Endometrium (tissue), 2 donors: ENCODE data around the gene CTNNBIP1.

Source experiments
- FAIRE-seq: peaks from 2 replicates; lab custom pipeline; 2012; peaks lifted over from hg19 to GRCh38; lab: Jason Lieb, UNC
- donor health status: control.
- donor health status: control.

Gene CTNNBIP1

GRCh38 chr1:9904596-9904995, 5.5 kb downstream of the CTNNBIP1 start:
- FAIRE-seq = no peak

- no peak for FAIRE-seq
Observed at GRCh38 chr1:9903801-9904527, 6.1 kb downstream of the CTNNBIP1 start.

GRCh38 chr1:9902060-9902452, 8.0 kb downstream of the CTNNBIP1 start:
- no peak for FAIRE-seq

- FAIRE-seq = no peak
Observed at GRCh38 chr1:9901148-9902059, 8.7 kb downstream of the CTNNBIP1 start.

- no peak for FAIRE-seq
Observed at GRCh38 chr1:9900142-9901043, 9.7 kb downstream of the CTNNBIP1 start.

GRCh38 chr1:9894115-9894514, 16.0 kb downstream of the CTNNBIP1 start:
- no peak for FAIRE-seq

GRCh38 chr1:9892563-9893528, 17.2 kb downstream of the CTNNBIP1 start:
- FAIRE-seq = no peak

- FAIRE-seq = no peak
Observed at GRCh38 chr1:9891207-9891606, 18.9 kb downstream of the CTNNBIP1 start.

- no peak for FAIRE-seq
Observed at GRCh38 chr1:9890224-9890731, 19.8 kb downstream of the CTNNBIP1 start.

- no peak for FAIRE-seq
Observed at GRCh38 chr1:9889411-9889810, 20.7 kb downstream of the CTNNBIP1 start.

- FAIRE-seq = no peak
Observed at GRCh38 chr1:9888886-9889285, 21.2 kb downstream of the CTNNBIP1 start.

- FAIRE-seq = no peak
Observed at GRCh38 chr1:9887070-9887469, 23.0 kb downstream of the CTNNBIP1 start.

GRCh38 chr1:9886092-9886742, 23.9 kb downstream of the CTNNBIP1 start:
- no peak for FAIRE-seq

- no peak for FAIRE-seq
Observed at GRCh38 chr1:9884805-9885204, 25.3 kb downstream of the CTNNBIP1 start.

- no peak for FAIRE-seq
Observed at GRCh38 chr1:9883585-9884449, 26.3 kb downstream of the CTNNBIP1 start.

- FAIRE-seq = no peak
Observed at GRCh38 chr1:9882945-9883303, 27.1 kb downstream of the CTNNBIP1 start.

GRCh38 chr1:9882296-9882944, 27.6 kb downstream of the CTNNBIP1 start:
- FAIRE-seq = no peak

- FAIRE-seq = no peak
Observed at GRCh38 chr1:9881838-9882249, 28.2 kb downstream of the CTNNBIP1 start.

- FAIRE-seq = no peak
Observed at GRCh38 chr1:9878404-9878803, 31.7 kb downstream of the CTNNBIP1 start.
